Dermis blood vessel endothelial cell (primary cell): ENCODE measurements around the gene WNK2. TPM values are rescaled to one million over a fixed set of nuclear protein-coding genes. Genes with fewer than 3 reads are reported as not detected.
"Not testable (repeated sequence)": the region's sequence is repeated elsewhere in the genome, so short reads cannot be mapped to it uniquely, and the experiment has no call there.

Experiments used
- DNase-seq: peaks from one replicate; pipeline ENCODE4 v3.0.0; 2010
- total RNA-seq: library from RNA; depleted of rRNA; stranded (reverse); fragments of >200 nt; gene quantifications from 2 replicates; pipeline ENCODE4 v1.2.3, GENCODE V29; 2014

The WNK2 gene
- total RNA-seq, 1 donor from 2014 or later, result not detected

DNA sequence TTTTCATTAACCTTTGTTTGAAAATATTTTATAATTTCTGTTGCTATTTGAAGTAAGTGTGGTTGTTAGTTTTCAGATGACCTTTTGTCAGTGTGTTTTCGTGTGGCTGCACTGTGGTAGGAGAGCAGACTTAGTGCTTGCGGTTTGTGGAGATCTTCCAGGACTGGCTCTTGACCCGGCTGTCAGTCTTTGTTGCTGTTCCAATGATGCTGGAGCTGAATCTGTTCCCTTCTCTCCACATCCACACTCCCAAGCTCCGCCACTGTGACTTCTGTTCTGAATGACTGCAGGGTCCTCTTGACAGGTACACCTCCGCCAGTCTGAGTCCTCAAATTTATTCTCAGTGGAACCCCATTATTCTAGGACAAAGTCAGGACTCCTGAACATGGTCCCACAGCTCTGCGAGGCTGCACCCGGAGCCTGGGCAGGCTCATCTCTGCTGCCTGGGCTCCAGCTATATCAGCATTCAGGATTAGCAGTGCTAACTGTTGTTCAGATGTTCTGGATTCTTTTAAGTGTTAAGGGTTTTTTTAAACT lies 126.0 kb downstream of the WNK2 start:
- no peak for DNase-seq

DNA sequence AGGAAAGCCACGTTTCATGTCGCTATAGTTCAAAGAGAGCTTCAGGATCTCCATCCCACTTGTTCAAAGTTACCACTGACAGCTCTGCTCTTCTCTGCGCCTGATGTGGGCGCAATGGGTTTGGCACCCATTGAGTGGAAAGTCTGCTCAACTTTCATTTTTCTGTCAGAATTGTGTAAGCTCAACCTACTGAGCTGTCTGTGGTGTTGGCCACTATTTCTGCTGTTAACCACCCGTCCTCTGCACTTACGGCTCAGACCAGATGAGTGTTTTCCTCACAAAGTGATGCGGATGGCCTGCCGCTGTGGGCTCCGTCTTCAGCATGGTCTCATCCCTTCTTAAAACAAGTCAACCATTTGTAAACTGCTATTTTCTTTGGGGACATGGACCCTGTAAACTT lies 131.2 kb downstream of the WNK2 start:
- DNase-seq, result no peak

DNA sequence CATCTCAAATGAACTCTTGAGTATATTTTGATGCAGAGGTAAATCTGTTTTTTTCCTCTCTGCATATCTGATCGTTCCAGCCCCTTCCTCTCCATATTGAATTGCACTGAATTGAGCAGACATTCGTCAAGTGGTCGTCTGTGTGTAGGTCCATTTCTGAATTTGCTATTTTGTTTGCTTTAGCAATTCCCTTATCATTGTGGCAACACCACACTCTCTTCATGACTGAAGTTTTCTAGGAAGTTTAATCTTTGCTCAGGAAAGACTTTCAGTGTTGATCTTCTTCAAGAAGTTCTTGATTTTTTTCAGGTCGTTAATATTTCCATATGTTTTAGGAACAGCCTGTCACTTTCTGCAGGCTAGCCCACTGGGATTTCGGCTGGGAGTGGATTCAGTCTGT lies 132.0 kb downstream of the WNK2 start:
- DNase-seq, result no peak

DNA sequence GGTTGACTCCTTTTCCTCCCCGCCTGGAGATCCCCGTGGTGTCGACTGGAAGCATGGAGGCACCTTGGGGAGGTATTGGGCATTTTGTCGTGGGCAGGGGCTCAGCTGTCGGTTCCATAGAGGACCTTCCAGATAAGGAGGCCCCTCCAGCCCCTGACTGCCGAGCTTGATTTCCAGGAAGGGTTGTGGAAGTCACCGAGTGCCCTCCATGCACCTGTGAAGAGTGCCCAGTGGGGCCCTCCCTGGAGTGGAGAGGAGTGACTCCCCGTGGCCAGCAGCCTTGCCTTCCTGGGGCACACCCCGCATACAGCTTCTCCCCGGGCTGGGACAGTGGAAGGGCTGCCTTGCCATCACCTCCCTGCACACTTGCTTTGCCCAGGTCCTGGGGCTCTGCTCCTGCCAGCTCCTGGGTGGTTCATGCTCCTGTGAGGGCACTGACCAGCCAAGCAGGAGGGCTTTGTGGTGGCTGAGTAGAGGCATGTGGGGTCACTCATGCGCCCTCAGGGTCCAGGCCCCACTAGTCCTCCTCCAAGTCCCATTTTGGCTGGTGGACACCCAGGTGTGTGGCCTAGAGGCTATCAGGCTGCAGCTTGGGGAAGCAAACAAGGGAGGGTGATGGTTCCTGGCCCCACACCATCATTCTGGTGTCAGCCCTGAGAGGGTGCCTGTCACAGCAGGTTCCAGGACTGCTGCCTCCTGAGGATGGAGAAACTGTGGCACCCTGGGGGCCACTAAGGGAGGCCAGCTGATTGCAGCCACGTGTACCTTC lies 133.0 kb downstream of the WNK2 start:
- no peak for DNase-seq

DNA sequence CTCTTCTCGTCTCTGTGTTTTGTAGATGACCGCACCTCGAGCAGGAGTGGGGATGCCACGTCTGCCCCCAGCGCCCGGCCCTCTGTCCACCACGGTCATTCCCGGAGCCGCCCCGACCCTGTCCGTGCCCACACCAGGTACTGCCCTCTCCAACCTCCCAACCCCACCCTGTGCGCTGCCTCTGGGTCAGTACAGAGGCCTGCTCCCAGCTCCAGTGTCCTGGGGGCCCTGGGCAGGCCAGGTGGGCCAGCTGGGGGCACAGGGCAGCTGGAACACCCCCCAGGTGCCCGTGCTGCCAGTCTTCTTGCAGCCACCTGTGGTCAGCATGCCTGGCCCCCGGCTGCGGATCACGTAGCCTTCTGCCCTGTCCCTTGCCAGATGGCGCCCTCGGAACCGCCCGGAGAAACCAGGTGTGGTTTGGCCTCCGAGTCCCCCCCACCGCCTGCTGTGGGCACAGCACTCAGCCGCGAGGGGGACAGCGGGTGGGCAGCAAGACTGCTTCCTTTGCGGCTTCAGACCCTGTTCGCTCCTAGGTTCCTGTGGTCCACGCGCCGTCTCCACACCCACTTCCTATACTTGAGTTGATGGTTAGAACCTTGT lies 133.7 kb downstream of the WNK2 start:
- DNase-seq, result no peak

DNA sequence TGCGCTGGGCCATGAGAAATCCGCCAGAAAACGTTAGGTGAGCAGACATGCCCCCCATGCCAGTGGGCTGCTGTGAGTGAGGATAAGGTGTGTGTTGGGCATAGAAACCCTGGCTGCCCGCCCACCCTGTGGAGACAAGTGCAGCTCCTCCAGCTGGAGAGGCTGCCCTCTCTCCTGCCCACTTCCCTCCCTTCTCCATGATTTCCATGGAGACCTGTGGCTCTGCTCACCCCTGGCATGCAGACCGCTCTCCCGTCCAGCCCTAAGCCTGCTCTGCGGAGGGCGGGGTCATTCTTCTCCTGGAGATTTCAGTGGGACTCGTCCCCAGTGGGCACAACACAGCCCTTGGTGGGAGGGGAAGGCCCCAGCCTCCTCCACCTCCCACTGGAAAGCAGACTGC lies 134.5 kb downstream of the WNK2 start:
- no peak for DNase-seq

DNA sequence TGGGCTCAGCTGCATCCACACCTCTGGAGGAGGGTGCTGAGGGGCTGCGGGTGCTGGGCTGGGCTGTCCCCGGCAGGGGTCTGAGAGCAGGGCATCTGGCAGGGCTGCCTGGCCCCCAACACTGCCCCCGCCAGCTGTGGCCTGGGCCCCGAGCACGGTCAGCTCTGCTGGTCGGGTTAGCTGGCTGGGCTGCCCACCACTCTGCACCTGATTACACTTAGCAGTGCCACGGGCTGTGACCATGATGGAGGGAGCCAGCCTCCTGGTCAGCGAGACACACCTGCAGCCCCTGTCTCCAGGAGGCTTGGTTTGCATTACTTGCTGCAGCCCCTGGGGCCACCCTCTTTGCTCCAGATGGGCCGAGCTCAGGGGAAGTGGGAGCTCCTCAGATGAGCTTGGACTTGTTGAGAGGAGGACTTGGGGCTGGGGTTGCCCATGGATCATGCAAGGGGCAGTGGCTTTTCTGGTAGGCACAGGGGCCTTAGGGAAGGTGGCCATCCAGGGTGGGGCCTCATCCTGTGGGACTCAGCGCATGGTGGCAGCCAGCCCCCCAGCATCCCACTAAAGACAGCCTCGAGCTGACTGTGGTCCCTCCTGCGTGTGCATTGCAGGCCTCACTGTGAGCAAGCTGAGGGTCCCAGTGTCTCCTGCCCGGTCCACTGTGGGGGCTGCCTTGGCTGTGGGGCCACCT lies 135.5 kb downstream of the WNK2 start:
- no peak for DNase-seq

DNA sequence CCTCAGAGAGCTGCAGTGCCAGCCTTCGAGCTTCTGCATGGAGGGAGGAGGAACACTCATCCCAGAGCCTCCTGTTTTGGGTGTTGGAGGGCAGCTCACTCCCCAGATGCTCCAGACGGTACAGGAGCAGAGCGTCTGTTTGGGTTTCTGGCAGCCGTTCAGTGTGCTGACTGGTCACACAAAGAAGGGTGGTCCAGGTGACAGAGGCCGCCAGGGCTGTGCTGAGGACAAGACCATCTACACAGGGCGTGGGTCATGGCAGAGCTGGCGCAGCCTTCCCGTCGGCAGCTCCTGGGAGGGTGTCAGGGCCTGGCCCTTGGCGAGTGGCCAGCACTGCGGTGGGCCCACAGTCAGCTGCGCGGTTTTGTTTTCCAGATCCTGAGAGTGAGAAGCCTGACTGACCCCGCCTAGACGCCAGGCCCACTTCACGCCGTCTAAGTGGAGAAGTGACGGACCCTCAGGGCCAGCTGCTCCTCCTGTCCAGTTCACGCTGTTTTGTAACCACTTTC lies 136.1 kb downstream of the WNK2 start:
- no peak for DNase-seq

DNA sequence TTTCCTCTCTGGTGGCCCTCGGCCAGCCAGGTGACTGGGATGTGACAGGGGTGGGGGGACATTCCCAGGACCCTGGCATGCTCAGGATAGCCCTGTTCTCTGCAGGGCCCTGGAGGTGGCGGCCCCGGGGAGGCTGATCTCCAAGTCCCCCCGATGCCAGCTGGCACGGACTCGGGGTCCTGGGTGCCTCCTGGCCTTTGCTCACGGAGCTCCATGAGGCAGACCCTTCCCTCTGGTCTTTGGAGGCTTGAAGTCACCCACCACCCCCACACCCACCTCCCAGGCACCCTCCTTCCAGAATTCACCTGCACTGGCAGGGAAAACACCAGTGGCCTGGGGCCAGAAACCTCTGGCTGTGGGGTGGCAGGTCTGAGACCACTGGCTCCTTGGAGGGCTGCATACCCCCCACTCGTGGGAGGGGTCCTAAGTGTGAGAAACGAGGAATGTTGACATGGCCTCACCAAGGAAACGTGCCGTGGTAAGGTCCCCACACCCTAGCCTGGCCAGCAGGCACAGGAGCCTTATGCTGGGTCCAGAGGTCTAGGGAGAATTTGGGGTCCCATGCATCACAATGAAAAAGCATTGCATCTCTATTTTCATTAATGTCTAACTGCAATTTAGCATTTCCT lies 136.8 kb downstream of the WNK2 start:
- DNase-seq, result no peak

DNA sequence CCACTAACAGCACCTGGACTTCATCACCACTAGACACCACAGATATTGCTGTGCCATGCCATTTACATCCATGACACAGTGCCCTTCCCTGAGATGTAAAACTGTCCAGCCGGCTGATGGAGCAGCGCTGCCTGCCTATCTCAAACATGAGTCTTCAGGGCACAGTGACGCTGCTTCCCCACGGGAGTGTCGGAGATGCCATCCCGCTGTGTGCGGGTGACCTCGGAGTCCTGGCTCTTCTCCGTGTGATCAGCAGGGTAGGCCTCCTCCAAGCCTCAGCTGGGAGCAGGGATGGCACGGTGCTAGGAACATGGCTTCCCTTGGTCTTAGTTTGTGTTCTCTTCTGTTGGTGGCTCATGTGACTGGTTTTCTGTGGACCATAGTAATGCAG lies 137.3 kb downstream of the WNK2 start:
- no peak for DNase-seq

DNA sequence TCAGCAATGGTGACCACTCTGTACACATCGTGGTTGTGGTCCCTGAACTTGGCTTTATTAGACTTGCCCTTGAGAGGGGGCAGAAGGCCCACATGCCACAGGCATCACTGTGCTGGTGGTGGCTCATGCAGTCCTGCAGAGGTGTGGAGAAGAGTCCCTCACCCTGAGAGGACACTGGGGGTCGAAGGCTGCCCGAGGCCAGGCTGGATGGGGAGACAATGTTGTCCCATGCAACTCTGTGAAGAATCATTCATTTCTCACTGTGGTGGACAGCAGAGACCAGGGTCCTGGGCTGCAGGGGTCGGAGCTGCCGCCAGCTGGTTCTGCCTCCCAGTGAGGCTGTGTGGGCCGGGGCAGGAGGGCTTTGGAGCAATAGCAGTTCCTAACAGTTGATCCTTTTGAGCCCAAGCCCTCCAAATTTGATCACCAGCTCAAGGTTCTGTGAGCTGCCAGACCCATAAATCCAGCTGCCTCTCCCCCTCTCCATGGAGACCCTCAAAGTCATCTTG lies 139.6 kb downstream of the WNK2 start:
- DNase-seq, result not testable (repeated sequence)

DNA sequence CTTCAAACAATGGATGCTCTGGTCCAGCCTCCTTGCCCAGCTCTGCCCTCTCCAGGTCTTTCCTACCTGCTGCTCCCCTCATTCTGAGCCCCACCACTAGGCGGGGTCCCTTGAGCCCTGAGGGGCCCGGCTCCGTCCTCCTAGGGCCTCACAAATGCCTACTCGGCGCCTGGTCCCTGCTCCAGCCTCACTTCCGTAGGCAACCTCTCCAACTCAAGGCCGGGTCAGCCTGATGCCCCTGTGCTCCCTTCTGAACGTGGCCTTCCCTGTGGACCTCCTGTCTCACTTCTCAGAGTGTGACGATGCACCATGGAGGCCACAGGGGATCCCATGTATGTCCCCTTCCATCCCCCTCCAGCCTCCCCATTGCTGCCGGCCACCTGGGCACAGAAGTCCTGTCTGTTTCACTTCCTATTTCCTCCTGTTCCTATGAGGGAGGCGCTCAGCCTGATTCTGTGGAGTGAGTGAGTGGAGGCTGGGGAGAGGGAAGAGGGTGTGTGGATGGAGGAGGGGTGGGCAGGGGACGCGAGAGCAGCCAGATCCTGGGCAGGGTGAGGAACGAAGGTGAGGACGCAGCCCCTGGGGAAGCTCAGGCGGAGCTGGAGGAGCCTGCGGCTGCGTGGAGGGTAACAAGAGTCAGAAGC lies 140.4 kb downstream of the WNK2 start:
- DNase-seq, result no peak

DNA sequence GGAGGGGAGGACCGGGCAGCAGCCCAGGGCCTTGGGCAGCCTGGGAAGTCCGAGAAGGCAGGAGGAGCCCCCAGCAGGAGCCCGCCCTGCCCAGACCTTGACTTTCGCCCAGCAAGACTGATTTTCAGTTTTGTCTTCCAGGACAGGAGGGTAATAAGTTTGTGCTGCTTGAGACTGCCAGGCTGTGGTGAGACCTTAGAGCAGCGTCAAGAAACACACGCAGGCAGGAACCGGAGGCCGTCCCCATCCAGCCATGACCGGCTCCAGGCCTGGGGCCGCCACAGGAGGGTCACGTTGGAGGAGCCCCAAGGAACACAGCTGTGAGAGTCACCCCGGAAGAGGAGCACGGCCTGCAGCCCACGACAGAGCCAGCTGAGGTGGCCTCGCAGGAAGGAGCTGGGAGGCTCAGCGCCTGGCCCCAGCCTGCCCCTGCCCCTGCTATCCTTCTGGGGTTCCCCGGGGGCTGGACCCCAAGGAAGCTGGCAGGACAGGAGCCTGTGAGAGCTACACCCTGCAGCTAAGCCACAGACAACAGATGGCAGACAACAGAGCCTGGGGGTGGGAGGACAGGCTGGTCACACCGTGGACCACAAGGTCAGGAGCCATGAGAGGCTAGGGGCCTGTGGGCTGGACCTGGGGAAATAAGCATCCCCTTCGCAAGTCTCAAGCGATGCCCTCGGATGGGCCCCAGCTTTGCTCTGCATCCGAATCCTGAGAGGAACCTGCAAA lies 141.5 kb downstream of the WNK2 start:
- DNase-seq, result no peak

DNA sequence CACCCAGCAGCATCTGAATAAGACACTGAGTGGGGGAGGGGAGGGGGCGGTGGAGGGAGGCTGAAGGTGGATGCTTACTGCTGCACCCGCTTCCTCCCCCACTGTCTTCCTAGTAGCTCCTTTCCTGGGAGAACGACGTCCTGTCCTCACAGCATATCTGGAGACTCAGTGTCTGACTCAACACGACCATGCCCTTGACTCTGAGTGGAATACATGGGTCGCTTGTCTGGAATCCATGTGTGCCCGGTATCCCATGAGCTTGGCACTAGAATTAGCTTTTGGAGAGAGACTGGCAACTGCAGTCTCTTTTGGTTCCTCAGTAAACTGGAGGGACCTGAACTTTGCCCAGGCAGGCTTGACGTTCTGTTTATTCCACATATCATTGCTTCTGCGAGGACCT lies 142.1 kb downstream of the WNK2 start:
- DNase-seq, result no peak

DNA sequence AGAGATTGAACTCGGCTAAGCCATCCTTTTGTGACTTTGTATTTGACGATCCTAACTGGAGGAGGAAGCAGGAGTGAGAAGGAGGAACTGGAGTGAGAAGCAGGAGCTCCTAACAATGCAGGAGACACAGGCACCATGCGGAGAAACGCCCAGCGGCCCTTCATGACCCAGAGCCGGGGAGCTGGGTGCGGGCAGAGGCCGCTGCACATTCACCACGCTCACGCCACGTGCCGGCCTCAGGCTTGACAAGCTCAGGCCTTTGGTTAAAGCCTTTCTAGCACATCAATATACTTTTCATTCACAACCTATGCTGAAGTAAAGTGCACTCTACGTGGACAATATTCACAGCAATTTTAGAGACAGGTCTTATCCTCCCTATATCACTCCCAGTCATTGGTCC lies 142.7 kb downstream of the WNK2 start:
- no peak for DNase-seq

DNA sequence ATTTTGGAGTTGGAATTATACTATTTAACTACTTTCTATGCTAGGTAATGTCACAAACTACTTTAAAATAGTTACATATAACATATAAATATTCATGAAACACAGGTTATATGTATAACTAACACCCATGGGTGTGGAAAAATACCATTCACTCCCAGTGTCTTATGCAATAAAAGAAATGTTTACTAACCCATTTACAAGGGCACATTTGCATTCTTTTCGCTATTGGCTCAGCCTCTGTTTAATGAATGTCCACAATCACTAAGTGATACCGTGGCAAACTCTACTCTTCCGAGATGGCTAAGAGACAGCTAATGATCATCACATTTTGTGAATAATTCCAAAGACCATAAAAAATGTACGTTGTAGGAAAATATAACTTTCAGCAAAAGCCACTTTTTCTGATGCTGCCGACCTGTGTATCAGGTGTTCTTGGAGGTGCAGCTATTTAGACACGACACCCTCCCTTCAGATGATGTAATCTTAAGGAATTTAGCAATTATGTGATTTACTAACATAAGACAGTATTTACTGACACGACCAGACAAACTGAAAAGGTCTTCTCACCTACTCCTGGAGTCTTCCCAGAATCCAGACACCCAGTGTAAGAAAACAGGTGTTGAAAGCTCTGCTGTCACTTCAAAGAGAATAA lies 145.8 kb downstream of the WNK2 start:
- DNase-seq, result no peak

DNA sequence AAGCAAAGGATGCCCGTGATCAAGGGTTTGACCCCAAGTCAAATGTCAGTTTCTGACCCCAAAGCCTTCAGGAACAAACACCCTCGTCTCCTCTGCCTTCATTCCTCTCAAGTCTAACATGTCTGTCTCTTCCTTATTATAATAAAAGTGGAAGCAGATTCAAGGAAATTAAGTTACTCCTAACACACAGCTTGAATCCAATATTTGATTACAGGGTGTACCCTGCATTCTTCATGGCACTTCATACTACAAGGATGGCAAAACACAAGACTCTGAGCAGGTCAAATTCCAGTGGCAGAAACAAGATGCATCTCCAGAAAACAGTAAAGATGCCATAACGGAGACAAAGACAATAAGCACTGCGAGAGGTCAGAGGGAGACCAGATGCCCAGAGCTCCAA lies 148.4 kb downstream of the WNK2 start:
- no peak for DNase-seq

DNA sequence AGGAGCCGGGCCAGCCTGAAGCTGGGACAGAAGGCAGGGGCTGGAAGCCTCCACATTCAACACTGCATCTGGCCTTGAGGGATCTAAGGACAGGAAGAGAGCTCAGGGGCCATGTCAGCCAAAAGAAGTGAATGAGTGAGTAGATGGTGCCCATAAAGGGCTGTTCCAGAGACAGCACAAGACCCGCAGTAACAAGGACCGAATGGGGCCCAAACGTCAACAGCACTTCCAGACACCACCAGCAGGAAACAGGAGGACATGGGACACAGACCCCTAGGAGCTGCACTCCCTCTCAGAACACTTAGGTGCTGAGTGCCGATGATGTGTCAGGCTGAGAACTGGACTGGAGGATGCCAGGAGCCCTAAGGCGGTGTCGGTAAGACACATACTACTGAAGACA lies 152.8 kb downstream of the WNK2 start:
- DNase-seq, result no peak

DNA sequence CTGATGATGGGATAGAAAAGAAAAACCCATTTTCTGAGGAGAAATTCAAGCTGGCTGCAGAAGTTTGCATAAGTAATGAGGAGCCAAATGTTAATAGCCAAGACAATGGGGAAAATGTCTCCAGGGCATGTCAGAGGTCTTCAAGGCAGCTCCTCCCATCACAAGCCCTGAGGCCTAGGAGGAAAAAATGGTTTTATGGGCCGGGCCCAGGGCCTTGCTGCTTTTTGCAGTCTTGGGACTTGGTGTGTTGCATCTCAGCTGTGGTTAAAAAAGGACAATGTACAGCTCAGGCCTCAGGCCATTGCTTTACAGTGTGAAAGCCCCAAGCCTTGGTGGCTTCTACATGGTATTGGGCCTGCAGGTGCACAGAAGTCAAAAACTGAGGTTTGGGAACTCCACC lies 154.3 kb downstream of the WNK2 start:
- DNase-seq, result not testable (repeated sequence)

DNA sequence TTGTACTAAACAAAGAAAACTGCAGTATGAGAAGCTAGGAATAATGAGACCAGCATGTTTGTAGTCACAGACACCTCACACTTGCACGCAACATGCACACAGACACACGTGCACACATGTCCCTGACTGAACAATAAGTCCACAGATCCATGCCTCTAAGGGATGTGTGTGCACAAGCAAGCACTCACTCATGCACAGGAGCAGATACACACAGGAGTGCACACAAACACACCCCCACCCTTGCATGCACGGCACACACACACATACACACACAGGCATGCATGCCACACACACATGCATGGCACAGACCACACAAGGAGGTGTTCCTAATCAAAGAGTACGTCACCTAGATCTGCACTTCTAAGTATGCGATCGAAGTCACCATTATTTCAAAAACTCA lies 156.2 kb downstream of the WNK2 start:
- DNase-seq, result no peak

DNA sequence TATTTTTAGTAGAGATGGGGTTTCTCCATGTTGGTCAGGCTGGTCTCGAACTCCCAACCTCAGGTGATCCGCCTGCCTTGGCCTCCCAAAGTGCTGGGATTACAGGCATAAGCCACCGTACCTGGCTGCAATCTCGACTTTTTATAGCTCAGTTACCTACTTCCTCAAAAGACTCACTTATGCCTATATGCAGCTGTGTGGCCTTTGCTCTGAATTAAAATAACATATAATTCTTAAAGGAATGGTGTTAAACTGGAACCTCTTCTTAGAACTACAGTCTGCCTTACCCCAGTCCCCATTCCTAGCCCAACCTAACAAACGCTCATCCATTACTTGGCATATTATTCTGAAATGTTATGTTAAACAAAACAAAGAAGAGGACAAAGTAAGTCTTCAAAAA lies 157.9 kb downstream of the WNK2 start:
- not testable (repeated sequence) for DNase-seq
